Neural cell (in vitro differentiated cells): ENCODE data around the gene TARS3. TPM values are rescaled to one million over a fixed set of nuclear protein-coding genes. Genes with fewer than 3 reads are reported as not detected.

ENCODE experiments used
- H2AFZ ChIP-seq: fragments of 200-600, 300-800 bp; sonication (generic), shearing (Covaris generic); 2 replicates; pipeline ENCODE4 v1.6.0; 2014; ENCODE audit warnings: low read depth, mild to moderate bottlenecking, antibody characterized with exemption, low read length, moderate library complexity
- H3F3A ChIP-seq: fragments of 200-600 bp; shearing (Covaris generic); 2 replicates; pipeline ENCODE4 v1.6.1; 2016; ENCODE audit warnings: mild to moderate bottlenecking, moderate library complexity, mixed read lengths, antibody characterized with exemption, low read length; ENCODE audit not compliant: insufficient read depth, poor library complexity, severe bottlenecking
- H3K27ac ChIP-seq: fragments of 200-600, 300-800 bp; sonication (generic), shearing (Covaris generic); 2 replicates; pipeline ENCODE4 v1.5.1; 2014; ENCODE audit warnings: mild to moderate bottlenecking, low read length, moderate library complexity
- H3K27me3 ChIP-seq: fragments of 300-800, 200-600 bp; sonication (generic), shearing (Covaris generic); 2 replicates; pipeline ENCODE4 v1.6.0; 2014; ENCODE audit warnings: mild to moderate bottlenecking, low read depth, low read length, moderate library complexity; ENCODE audit not compliant: insufficient read depth
- H3K36me3 ChIP-seq: fragments of 300-800, 200-600 bp; sonication (generic), shearing (Covaris generic); 2 replicates; pipeline ENCODE4 v1.5.1; 2014; ENCODE audit warnings: mild to moderate bottlenecking, antibody characterized with exemption, low read length, moderate library complexity; ENCODE audit not compliant: insufficient read depth
- H3K4me2 ChIP-seq: fragments of 300-800, 200-600 bp; sonication (generic), shearing (Covaris generic); 2 replicates; pipeline ENCODE4 v1.6.0; 2014; ENCODE audit warnings: mild to moderate bottlenecking, low read length
- H3K4me3 ChIP-seq: fragments of 300-800, 200-600 bp; sonication (generic), shearing (Covaris generic); 2 replicates; pipeline ENCODE4 v1.5.1; 2014; ENCODE audit warnings: mild to moderate bottlenecking, low read length, moderate library complexity
- H3K79me2 ChIP-seq: fragments of 200-600 bp; shearing (Covaris generic); replicated peaks from 2 replicates; pipeline ENCODE4 v1.6.0; 2014; ENCODE audit warnings: mild to moderate bottlenecking, low read length, moderate library complexity; ENCODE audit not compliant: insufficient read depth
- H3K9ac ChIP-seq: fragments of 300-800, 200-600 bp; sonication (generic), shearing (Covaris generic); 2 replicates; pipeline ENCODE4 v1.6.1; 2016; ENCODE audit warnings: mild to moderate bottlenecking, low read length, mixed read lengths
- H3K9me2 ChIP-seq: fragments of 200-600 bp; shearing (Covaris generic); 2 replicates; pipeline ENCODE4 v1.6.1; 2016; ENCODE audit warnings: mild to moderate bottlenecking, low read length, mixed read lengths; ENCODE audit not compliant: insufficient read depth
- H3K9me3 ChIP-seq: fragments of 200-600, 300-800 bp; sonication (generic), shearing (Covaris generic); 2 replicates; pipeline ENCODE4 v1.6.1; 2016; ENCODE audit warnings: mild to moderate bottlenecking, mixed run types, low read length, moderate library complexity, mixed read lengths
- H4K20me1 ChIP-seq: fragments of 200-600 bp; shearing (Covaris generic); 2 replicates; pipeline ENCODE4 v1.6.1; 2016; ENCODE audit warnings: mild to moderate bottlenecking, mixed run types; ENCODE audit not compliant: insufficient read depth
- CTCF ChIP-seq: fragments of 450-650 bp; IDR thresholded peaks from 2 replicates; pipeline ENCODE4 v1.5.1; 2014; ENCODE audit warnings: antibody characterized with exemption, mild to moderate bottlenecking, moderate library complexity; ENCODE audit not compliant: poor library complexity, severe bottlenecking
- EP300 ChIP-seq: fragments of 450-650 bp; conservative IDR thresholded peaks from 2 replicates; pipeline ENCODE4 v1.6.1; 2014; ENCODE audit warnings: antibody characterized with exemption, mild to moderate bottlenecking, moderate library complexity; ENCODE audit not compliant: poor library complexity, severe bottlenecking
- EZH2 ChIP-seq: fragments of 200-600, 300-800 bp; shearing (Covaris generic), sonication (generic); IDR thresholded peaks from 2 replicates; pipeline ENCODE4 v1.6.1; 2014; ENCODE audit warnings: antibody characterized with exemption, low read length, borderline replicate concordance, mild to moderate bottlenecking; ENCODE audit not compliant: insufficient read depth, poor library complexity, severe bottlenecking
- MXI1 ChIP-seq: fragments of 450-650 bp; conservative IDR thresholded peaks from 2 replicates; pipeline ENCODE4 v1.6.1; 2014; ENCODE audit warnings: antibody characterized with exemption, mild to moderate bottlenecking; ENCODE audit not compliant: poor library complexity, severe bottlenecking
- POLR2AphosphoS5 ChIP-seq: IDR thresholded peaks from 2 replicates; pipeline ENCODE4 v1.6.1; 2012
- RAD21 ChIP-seq: fragments of 450-650 bp; conservative IDR thresholded peaks from 2 replicates; pipeline ENCODE4 v1.6.1; 2014; ENCODE audit warnings: antibody characterized with exemption, mild to moderate bottlenecking, moderate library complexity
- SMC3 ChIP-seq: fragments of 450-650 bp; conservative IDR thresholded peaks from 2 replicates; pipeline ENCODE4 v1.6.1; 2014; ENCODE audit warnings: antibody characterized with exemption, mild to moderate bottlenecking, moderate library complexity; ENCODE audit not compliant: poor library complexity
- TAF1 ChIP-seq: IDR thresholded peaks from 2 replicates; pipeline ENCODE4 v1.6.1; 2012; ENCODE audit warnings: low read depth
- polyA plus RNA-seq: library from polyadenylated mRNA; depleted of rRNA; stranded (reverse); fragments of >200 nt; gene quantifications from 2 replicates; pipeline ENCODE4 v1.2.3, GENCODE V29; 2014
- TF ChIP-seq, protein P1 (sequence below): IDR thresholded peaks from 2 replicates; pipeline ENCODE4 v1.6.1; 2012; ENCODE audit warnings: borderline replicate concordance

The TARS3 gene
- polyA plus RNA-seq, 1 donor from 2014 or later, result 27.1 TPM

GRCh38 chr15:101623367-101624304, 100.6 kb downstream of the TARS3 start:
- H3K4me2 ChIP-seq, result no peak overlapping the region
- H3F3A ChIP-seq, result no peaks in the 10 kb centered on the region
- no peak overlapping the region for H3K27ac ChIP-seq
- H3K4me3 ChIP-seq, result no peak overlapping the region
- H3K36me3 ChIP-seq, result no peaks in the 10 kb centered on the region
- H3K9ac ChIP-seq, result no peak overlapping the region
- H4K20me1 ChIP-seq, result no peaks in the 10 kb centered on the region
- no peak for TF ChIP-seq RAD21
- H3K9me2 ChIP-seq, result no peaks in the 10 kb centered on the region
- H3K79me2 ChIP-seq, result no peaks in the 10 kb centered on the region
- H3K27me3 ChIP-seq, result no peaks in the 10 kb centered on the region
- peaks cover 9% of the 10 kb centered on the region for H3K9me3 ChIP-seq
- H2AFZ ChIP-seq, result no peak overlapping the region

DNA sequence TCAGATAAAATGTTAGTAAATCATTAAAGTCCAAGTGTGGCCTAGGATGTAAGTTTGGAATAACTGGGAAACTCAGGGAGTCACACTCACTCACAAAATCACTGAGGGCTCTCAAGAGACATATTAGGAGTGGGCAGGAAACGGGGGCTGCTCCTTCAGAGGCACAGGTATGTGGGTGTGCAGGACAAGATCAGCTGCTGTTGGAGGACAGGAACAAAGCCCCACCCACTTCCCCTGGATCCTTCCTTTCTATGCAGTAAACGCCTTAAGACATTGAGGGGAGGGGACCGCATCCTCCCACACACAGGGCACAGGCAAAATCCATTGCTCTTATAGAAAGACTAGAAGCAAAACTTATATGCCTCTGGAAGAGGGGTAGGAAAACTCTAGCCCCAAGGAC, 102.3 kb downstream of the TARS3 start:
- no peaks in the 10 kb centered on the region for H3K9me2 ChIP-seq
- no peak overlapping the region for H2AFZ ChIP-seq
- no peaks in the 10 kb centered on the region for H3K36me3 ChIP-seq
- no peaks in the 10 kb centered on the region for H3K79me2 ChIP-seq
- peaks cover 9% of the 10 kb centered on the region for H3K9me3 ChIP-seq
- H3K4me3 ChIP-seq, result no peak overlapping the region
- H3K27ac ChIP-seq, result no peak overlapping the region
- TF ChIP-seq CTCF (no peak), POLR2AphosphoS5 (no peak), EZH2 (no peak), MXI1 (no peak), TAF1 (no peak)
- H3K9ac ChIP-seq, result no peak overlapping the region
- H3F3A ChIP-seq, result no peaks in the 10 kb centered on the region
- no peaks in the 10 kb centered on the region for H4K20me1 ChIP-seq
- H3K27me3 ChIP-seq, result no peaks in the 10 kb centered on the region
- H3K4me2 ChIP-seq, result no peak overlapping the region

- Histone ChIP-seq H4K20me1 (no peaks in the 10 kb centered on the region), H2AFZ (no peak overlapping the region), H3K27me3 (no peaks in the 10 kb centered on the region), H3K9me2 (no peaks in the 10 kb centered on the region), H3F3A (no peaks in the 10 kb centered on the region), H3K27ac (no peak overlapping the region), H3K4me2 (no peak overlapping the region), H3K36me3 (no peaks in the 10 kb centered on the region), H3K9ac (no peak overlapping the region), H3K9me3 (peaks cover 9% of the 10 kb centered on the region), H3K79me2 (no peaks in the 10 kb centered on the region), H3K4me3 (no peak overlapping the region)
- TF ChIP-seq RAD21 (no peak), POLR2AphosphoS5 (no peak), SMC3 (no peak), CTCF (no peak), TAF1 (no peak), EZH2 (no peak), MXI1 (no peak), EP300 (no peak)
- TF ChIP-seq, protein P1, sequence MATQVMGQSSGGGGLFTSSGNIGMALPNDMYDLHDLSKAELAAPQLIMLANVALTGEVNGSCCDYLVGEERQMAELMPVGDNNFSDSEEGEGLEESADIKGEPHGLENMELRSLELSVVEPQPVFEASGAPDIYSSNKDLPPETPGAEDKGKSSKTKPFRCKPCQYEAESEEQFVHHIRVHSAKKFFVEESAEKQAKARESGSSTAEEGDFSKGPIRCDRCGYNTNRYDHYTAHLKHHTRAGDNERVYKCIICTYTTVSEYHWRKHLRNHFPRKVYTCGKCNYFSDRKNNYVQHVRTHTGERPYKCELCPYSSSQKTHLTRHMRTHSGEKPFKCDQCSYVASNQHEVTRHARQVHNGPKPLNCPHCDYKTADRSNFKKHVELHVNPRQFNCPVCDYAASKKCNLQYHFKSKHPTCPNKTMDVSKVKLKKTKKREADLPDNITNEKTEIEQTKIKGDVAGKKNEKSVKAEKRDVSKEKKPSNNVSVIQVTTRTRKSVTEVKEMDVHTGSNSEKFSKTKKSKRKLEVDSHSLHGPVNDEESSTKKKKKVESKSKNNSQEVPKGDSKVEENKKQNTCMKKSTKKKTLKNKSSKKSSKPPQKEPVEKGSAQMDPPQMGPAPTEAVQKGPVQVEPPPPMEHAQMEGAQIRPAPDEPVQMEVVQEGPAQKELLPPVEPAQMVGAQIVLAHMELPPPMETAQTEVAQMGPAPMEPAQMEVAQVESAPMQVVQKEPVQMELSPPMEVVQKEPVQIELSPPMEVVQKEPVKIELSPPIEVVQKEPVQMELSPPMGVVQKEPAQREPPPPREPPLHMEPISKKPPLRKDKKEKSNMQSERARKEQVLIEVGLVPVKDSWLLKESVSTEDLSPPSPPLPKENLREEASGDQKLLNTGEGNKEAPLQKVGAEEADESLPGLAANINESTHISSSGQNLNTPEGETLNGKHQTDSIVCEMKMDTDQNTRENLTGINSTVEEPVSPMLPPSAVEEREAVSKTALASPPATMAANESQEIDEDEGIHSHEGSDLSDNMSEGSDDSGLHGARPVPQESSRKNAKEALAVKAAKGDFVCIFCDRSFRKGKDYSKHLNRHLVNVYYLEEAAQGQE, result no peak
Measured at GRCh38 chr15:101620671-101621070, 103.6 kb downstream of the TARS3 start.
